Stomach (tissue), 9 donors: ENCODE data around the gene ACTL7A. TPM values are rescaled to one million over a fixed set of nuclear protein-coding genes. Genes with fewer than 3 reads are reported as not detected.
"Not testable (repeated sequence)": the region's sequence is repeated elsewhere in the genome, so short reads cannot be mapped to it uniquely, and the experiment has no call there.

Experiments used
- DNase-seq, 2 donors: peaks; one replicate each; pipeline versions ENCODE4 v3.0.0 to v3.0.0-alpha.2; 2013 to 2019
- H3K27ac ChIP-seq, 5 donors: fragments of 200-600 bp in 4 of 5; sonication (generic) in 4 of 5; one replicate each; pipeline ENCODE4 v1.5.1; 2013 to 2019; ENCODE audit warnings: mild to moderate bottlenecking in 1 of 5, moderate library complexity in 1 of 5
- H3K27me3 ChIP-seq, 3 donors: fragments of 200-600 bp; sonication (generic); one replicate each; pipeline ENCODE4 v1.5.1; 2017 to 2019; ENCODE audit warnings: mixed run types in 1 of 3
- H3K36me3 ChIP-seq, 4 donors: fragments of 200-600 bp; sonication (generic); 1 replicate in 3 of 4; 2 replicates in 1 of 4; pipeline ENCODE4 v1.5.1; 2016 to 2019
- H3K4me1 ChIP-seq, 4 donors: fragments of 200-600 bp; sonication (generic); one replicate each; pipeline ENCODE4 v1.5.1; 2016 to 2019
- H3K4me3 ChIP-seq, 4 donors: fragments of 200-600 bp; sonication (generic) in 3 of 4; one replicate each; pipeline ENCODE4 v1.5.1; 2016 to 2019; ENCODE audit warnings: mild to moderate bottlenecking in 1 of 4
- H3K9me3 ChIP-seq, 4 donors: fragments of 200-600 bp; sonication (generic); one replicate each; pipeline ENCODE4 v1.5.1; 2016 to 2019
- EP300 ChIP-seq: sonication (generic); formaldehyde crosslinking; IDR thresholded peaks from one replicate; pipeline ENCODE4 v1.6.1; 2017; ENCODE audit warnings: antibody characterized with exemption
- POLR2A ChIP-seq, 4 donors: fragments of 450-650 bp; IDR thresholded peaks; one replicate each; pipeline ENCODE4 v1.6.1; 2016; ENCODE audit warnings: antibody characterized with exemption in 4 of 4, control low read depth in 2 of 4, mild to moderate bottlenecking in 1 of 4, moderate library complexity in 1 of 4
- POLR2AphosphoS5 ChIP-seq, 3 donors: sonication (generic); formaldehyde crosslinking; IDR thresholded peaks; one replicate each; pipeline ENCODE4 v1.6.1; 2016; ENCODE audit warnings: antibody characterized with exemption in 3 of 3
- WGBS, 5 donors: extraction: QIAGEN DNeasy Blood & Tissue Kit in 3 of 5; methylation state at CpG; one replicate each; pipeline versions ENCODE4 v1.1.5 to v1.1.7; 2013 to 2018; 5-methylcytosine and 5-hydroxymethylcytosine counted together
- intact Hi-C: fragments of 100-400 bp; cut with DNase I; formaldehyde crosslinking; loops from one replicate; pipeline ENCODE4 v1.15.1; 2023; ENCODE audit warnings: low total_unique reads
- polyA plus RNA-seq, 3 donors: library from polyadenylated mRNA; stranded (reverse); fragments of 200-250 nt; gene quantifications; one replicate each; pipeline ENCODE4 v1.2.3, GENCODE V29; 2013
- total RNA-seq, 5 donors: library from RNA; depleted of rRNA; stranded (reverse); fragments of >200 nt; gene quantifications; one replicate each; pipeline versions ENCODE4 v1.1.0 to v1.2.3, GENCODE V29; 2014 to 2016
- TF ChIP-seq, protein P1 (sequence below), 7 experiments: fragments of 450-650 bp in 4 of 7; fragments of 200-600 bp in 3 of 7; sonication (generic) in 3 of 7; IDR thresholded peaks; one replicate each; pipeline ENCODE4 v1.5.1; 2016 to 2019; ENCODE audit warnings: antibody characterized with exemption in 7 of 7, control low read depth in 2 of 7, mild to moderate bottlenecking in 1 of 7
- donor health status: healthy with polysubstance abuse.
- donor health status: Bipolar disorder and iron deficiency.
- donor health status: healthy.

Gene ACTL7A
- total and polyA plus RNA-seq, 8 donors, result not detected

DNA sequence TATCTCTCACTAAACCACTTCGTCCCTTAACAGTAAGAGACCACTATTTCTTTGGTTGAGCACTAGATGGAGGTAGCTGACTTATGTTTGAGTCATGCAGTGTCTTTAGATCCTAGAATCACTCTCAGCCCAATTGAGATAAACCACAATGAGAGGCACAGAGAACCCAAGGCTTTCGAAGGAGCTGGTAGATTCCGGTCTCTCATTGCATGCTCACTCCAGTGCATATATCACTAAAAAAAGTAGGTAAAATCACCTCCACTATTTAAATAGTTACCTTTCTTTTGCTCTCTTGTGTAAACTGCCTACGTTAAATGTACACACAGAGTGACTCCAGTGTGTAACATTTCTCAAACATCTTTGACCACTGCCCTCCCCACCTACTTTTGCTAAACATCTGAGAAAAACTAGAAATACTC, 27.6 kb downstream of the ACTL7A start:
- Histone ChIP-seq H3K9me3 (no peaks in the 10 kb centered on the region), H3K4me1 (peaks cover 0 to 14% (median 3%) of the 10 kb centered on the region in 4 donors), H3K27me3 (no peaks in the 10 kb centered on the region), H3K36me3 (peaks cover 36 to 93% (median 84%) of the 10 kb centered on the region in 4 donors), H3K27ac (no peak overlapping the region), H3K4me3 (no peak overlapping the region)
- peak in 1 of 2 donors; percentile 66 for DNase-seq
- 50 to 71% (median 53%) methylated on average over 4 of the region's 4 CpGs for WGBS, 5 donors
- intact Hi-C loops, result no loop called here
- no peak for TF ChIP-seq EP300
- no peak for TF ChIP-seq POLR2AphosphoS5 (IDR thresholded peaks at IDR 0.05)
- TF ChIP-seq, protein P1, sequence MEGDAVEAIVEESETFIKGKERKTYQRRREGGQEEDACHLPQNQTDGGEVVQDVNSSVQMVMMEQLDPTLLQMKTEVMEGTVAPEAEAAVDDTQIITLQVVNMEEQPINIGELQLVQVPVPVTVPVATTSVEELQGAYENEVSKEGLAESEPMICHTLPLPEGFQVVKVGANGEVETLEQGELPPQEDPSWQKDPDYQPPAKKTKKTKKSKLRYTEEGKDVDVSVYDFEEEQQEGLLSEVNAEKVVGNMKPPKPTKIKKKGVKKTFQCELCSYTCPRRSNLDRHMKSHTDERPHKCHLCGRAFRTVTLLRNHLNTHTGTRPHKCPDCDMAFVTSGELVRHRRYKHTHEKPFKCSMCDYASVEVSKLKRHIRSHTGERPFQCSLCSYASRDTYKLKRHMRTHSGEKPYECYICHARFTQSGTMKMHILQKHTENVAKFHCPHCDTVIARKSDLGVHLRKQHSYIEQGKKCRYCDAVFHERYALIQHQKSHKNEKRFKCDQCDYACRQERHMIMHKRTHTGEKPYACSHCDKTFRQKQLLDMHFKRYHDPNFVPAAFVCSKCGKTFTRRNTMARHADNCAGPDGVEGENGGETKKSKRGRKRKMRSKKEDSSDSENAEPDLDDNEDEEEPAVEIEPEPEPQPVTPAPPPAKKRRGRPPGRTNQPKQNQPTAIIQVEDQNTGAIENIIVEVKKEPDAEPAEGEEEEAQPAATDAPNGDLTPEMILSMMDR (IDR thresholded peaks at IDR 0.05), result no peak
- TF ChIP-seq POLR2A (IDR thresholded peaks at IDR 0.05), result no peak

DNA sequence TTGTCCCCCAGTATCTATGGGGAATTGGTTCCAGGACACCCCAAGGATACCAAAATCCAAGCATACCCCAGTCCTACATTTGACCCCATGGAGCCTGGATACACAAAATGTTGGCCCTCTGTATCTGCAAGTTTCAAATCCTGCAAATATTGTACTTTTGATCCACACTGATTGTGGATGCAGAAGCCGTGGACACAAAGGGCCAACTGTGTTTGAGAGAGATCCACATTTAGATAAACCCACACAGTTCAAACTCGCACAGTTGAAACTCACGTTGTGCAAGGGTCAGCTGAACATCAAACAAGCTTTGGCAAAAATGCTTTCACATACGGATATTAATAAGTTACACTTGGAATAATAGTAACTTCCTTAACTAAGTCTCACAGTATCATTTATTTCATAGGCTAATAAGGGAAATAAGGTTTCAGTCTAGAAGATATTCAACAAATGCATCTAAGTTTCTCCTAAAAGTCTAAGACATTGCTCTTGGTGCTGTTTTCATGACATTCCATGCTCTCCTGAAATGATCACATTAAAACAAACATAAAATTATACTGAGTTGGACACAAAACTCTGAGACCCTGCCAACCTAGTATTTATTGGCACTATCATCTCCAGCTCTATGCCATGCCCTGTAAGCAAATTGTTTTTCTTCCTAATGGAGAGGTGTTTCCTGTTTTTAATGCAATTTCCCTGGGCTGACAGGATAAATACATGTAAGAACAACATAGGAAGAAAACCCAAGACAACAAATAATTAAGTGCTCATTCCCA, 32.3 kb downstream of the ACTL7A start:
- Histone ChIP-seq H3K27ac (no peak overlapping the region), H3K36me3 (peaks cover 50 to 100% (median 98%) of the 10 kb centered on the region in 4 donors), H3K4me3 (no peak overlapping the region), H3K9me3 (no peaks in the 10 kb centered on the region), H3K4me1 (peaks cover 0 to 9% (median 2%) of the 10 kb centered on the region in 4 donors), H3K27me3 (no peaks in the 10 kb centered on the region)
- TF ChIP-seq, protein P1 (IDR thresholded peaks at IDR 0.05), result no peak
- TF ChIP-seq POLR2A (IDR thresholded peaks at IDR 0.05), result no peak
- TF ChIP-seq POLR2AphosphoS5 (IDR thresholded peaks at IDR 0.05), result no peak
- TF ChIP-seq EP300, result no peak
- WGBS, 5 donors, result 35 to 67% (median 48%) methylated on average over 4 of the region's 4 CpGs
- peak in 1 of 2 donors; percentile 17 for DNase-seq
- intact Hi-C loops, result no loop called here

DNA sequence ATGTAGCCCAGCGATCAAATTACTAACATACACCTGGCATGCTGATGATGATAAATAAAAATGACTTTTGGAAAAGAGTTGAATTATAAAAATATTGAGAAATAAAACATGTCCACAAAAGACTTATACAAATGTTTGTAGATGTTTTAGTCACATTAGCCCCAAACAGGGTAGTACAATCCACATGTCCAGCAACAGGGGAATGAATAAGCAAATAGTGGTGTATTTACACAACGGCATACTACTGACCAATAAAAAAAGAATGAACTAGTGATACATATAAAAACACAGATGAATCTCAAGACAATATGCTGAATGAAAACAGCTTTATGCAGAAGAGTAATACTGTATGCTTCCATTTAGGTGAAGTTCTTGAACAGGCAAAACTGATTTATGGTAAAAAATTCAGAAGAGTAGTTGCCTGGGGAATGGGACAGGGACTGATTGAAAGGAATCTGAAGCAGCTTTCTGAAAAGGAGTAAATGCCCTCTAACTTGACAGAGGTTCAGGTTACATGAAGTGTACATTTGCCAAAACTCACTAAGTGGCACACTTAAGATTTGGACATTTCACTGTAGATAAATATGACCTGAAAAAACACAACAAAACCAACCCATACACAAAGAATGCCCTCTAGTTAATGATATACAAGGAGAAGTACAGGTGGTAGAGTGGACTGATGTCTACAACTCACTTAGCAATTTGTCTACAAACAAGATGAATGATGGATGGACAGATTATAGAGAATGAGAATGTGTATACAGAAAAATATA, 35.4 kb downstream of the ACTL7A start:
- H3K36me3 ChIP-seq, result peaks cover 44 to 100% (median 98%) of the 10 kb centered on the region in 4 donors
- intact Hi-C loops, result no loop called here
- no peak for DNase-seq
- no peak overlapping the region for H3K27ac ChIP-seq
- WGBS, 5 donors, result 91 to 98% (median 95%) methylated on average over 2 of the region's 2 CpGs
- no peaks in the 10 kb centered on the region for H3K27me3 ChIP-seq
- no peak overlapping the region for H3K4me3 ChIP-seq
- TF ChIP-seq EP300, result no peak
- no peak for TF ChIP-seq POLR2AphosphoS5 (IDR thresholded peaks at IDR 0.05)
- TF ChIP-seq, protein P1 (IDR thresholded peaks at IDR 0.05), result no peak
- no peak for TF ChIP-seq POLR2A (IDR thresholded peaks at IDR 0.05)
- H3K4me1 ChIP-seq, result peaks cover 0 to 4% (median 2%) of the 10 kb centered on the region in 4 donors
- H3K9me3 ChIP-seq, result no peaks in the 10 kb centered on the region

DNA sequence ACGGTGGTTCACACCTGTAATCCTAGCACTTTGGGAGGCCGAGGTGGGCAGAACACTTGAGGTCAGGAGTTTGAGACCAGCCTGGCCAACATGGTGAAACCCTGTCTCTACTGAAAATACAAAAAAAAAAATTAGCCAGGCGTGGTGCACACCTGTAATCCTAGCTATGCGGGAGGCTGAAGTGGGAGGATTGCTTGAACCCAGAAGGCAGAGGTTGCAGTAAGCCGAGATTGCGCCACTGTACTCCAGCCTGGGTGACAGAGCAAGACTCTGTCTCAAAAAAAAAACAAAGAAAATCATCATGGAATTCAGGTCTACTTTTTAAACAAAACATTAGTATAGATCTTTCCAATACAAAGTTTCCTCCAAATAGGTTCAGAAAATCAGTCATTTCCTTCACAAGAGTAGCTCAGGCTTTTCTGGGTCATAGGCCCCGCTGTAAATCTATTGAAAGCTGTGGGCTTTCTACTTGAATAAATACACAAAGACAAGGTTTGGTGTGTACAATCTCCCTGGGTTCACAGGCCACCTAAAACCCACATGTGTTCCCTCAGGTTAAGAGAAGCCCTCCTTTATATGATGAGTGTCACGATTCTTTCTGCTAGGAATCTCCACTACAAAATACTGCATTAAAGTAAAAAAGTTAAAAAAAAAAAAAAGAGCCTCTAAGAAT, 37.1 kb downstream of the ACTL7A start:
- H3K27ac ChIP-seq, H3K9me3 ChIP-seq, H3K27me3 ChIP-seq, H3K4me1 ChIP-seq, H3K4me3 ChIP-seq, intact Hi-C loops, DNase-seq: not testable (repeated sequence)
- peaks cover 43 to 100% (median 99%) of the 10 kb centered on the region in 4 donors for H3K36me3 ChIP-seq
- 87 to 93% (median 91%) methylated on average over 8 of the region's 8 CpGs for WGBS, 5 donors
